GM18502 (cell line): Measurements from ENCODE around the gene SLC6A6.

Experiments
- ATAC-seq: cut with Tn5 transposase; IDR thresholded peaks from one replicate; pipeline ENCODE4 v1.9.1; 2021; ENCODE audit warnings: mild to moderate bottlenecking; ENCODE audit not compliant: unreplicated experiment, poor library complexity

SLC6A6 gene

DNA sequence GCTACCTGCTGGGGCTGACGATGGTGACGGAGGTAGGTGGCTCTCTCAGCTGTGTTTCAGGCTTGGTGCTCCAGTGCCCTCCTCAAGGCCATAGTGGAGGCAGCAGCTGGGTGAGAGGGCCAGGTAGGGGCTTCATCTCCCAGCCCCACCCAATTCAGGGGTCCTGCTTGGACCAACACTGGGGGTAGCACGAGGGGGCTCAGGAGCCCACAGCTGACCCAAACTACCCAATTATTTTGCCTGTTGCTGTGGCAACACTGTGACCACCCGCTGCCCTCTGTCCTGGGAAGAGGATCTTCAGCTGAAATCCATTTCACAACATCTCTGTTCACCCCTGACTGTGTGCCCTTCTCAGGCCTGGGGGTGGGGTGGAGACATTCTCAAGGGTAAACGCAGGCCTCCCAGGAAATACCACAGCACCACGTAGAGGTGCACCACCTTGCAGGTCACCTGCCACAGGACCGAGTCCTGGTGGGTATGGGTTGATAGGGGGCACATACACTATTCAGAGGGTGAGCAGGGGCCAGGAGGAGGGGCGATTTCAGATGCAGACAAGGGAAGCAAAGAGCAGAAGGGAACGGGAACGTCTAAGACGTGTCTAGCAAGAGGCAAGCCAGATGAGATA, 75.0 kb downstream of the SLC6A6 start:
- ATAC-seq = no peak

DNA sequence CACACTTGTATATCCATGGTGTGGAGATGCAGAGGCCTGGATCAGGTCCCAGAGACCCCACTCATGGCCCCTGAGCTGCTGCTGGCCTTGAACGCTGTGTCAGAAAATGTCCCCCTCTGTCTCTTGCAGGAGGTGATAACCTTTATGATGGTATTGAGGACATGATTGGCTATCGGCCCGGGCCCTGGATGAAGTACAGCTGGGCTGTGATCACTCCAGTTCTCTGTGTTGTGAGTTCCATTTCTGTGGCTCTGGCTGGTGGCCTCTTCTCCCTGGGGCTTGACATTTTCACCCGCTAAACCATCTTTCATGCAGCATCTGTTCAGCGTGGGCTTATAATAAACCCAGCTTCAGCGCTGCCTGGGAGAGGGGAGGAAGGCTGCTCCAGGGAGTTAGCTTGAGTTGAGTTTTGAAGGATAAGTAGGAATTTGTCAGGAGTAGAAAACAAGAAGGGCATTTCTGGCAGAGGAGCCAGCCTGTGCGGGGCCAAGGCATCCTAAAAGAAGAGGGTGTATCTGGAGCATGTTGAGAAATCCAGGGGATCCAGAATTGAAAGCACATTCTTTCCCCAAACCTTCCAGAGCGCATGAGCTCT, 76.6 kb downstream of the SLC6A6 start:
- ATAC-seq = no peak

GRCh38 chr3:14479591-14479990, 77.2 kb downstream of the SLC6A6 start:
- ATAC-seq = no peak

GRCh38 chr3:14480207-14481017, 78.0 kb downstream of the SLC6A6 start:
- no peak for ATAC-seq

GRCh38 chr3:14481018-14481645, 78.7 kb downstream of the SLC6A6 start:
- ATAC-seq = no peak

DNA sequence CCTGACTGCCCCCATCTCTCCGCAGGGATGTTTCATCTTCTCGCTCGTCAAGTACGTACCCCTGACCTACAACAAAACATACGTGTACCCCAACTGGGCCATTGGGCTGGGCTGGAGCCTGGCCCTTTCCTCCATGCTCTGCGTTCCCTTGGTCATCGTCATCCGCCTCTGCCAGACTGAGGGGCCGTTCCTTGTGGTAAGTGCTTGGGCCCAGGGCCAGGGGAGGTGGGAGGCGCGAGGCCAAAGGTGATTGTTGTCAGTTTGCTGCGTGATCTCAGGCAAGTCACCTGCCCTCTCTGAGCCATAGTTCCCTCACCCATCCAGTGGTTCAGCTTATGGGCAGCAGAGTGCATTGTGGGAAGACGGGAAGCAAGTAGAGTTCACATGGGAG, 79.2 kb downstream of the SLC6A6 start:
- no peak for ATAC-seq

- no peak for ATAC-seq
Observed at GRCh38 chr3:14482271-14482721, 79.9 kb downstream of the SLC6A6 start.

DNA sequence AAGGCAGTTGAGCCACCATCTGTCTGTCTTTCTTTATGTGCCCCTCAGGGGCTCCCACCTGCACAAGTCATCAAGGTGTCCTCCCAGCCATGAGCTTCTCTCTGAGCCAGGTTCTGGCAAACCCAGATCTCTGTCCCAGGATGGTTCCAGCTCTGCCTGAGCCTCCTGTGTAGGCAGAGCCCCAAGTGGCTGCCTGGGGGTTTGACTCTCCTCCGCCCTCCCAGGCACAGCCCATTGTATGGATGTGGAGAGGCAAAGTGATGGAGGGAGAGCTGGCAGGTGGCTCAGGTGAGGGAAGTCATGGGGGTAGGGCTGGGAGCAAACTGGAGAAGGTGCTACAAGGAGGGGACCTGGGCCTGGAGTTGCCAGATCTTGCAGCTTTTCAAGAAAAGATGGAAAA, 80.9 kb downstream of the SLC6A6 start:
- ATAC-seq = no peak

DNA sequence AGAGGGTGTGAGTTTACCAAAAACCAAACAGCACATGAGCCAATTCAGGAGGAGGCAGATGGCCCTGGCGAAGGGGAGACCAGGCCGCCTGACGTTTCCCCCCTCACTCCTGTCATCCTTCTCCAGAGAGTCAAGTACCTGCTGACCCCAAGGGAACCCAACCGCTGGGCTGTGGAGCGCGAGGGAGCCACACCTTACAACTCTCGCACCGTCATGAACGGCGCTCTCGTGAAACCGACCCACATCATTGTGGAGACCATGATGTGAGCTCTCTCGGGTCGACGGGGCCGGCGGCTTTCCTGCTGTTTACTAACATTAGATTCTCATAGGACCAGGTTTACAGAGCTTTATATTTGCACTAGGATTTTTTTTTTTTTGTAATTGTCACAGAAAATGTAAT, 82.3 kb downstream of the SLC6A6 start:
- no peak for ATAC-seq

GRCh38 chr3:14485981-14486380, 83.6 kb downstream of the SLC6A6 start:
- no peak for ATAC-seq

- no peak for ATAC-seq
Observed at GRCh38 chr3:14486460-14486859, 84.1 kb downstream of the SLC6A6 start.

DNA sequence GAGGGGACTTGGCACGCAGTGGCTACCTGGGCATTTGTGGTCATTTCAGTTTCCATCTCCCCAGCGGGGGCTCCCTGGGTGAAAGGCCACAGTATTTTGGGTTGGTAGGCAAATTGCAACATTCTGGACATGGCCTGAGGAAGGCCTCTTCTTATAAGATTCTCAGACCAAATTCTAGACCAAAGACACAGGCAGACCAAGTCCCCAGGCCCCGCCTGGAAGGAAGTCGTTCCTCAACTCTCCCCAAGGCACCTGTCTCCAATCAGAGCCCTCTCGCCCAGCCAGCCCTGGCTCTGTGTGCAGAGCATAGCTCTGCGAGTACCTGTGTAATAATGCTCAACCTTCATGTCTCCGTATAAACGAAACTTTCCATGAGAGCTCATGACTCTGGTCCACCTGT, 84.7 kb downstream of the SLC6A6 start:
- no peak for ATAC-seq

- no peak for ATAC-seq
Observed at GRCh38 chr3:14487821-14488220, 85.4 kb downstream of the SLC6A6 start.

GRCh38 chr3:14488286-14489041, 86.1 kb downstream of the SLC6A6 start:
- no peak for ATAC-seq

DNA sequence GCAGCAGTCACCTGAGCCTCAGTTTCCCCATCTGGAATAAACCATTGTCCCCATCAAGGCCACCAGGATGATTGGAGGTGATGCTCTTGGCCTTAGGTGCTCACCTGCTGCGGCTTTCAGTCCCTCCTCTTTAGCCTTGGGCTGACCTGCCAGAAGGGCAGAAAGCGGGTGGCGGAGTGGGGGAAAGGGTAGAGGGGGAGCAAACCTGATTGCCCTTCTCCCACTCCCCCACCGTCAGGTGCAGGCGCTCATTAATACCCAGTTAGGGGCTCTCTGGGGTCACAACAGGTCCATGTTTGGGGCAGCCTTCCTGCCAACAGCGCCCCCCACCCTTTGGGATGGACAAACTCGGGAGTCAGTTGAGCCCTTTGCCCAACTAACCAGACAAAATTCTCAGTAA, 87.2 kb downstream of the SLC6A6 start:
- no peak for ATAC-seq

- ATAC-seq = no peak
Observed at GRCh38 chr3:14490255-14490654, 87.8 kb downstream of the SLC6A6 start.

DNA sequence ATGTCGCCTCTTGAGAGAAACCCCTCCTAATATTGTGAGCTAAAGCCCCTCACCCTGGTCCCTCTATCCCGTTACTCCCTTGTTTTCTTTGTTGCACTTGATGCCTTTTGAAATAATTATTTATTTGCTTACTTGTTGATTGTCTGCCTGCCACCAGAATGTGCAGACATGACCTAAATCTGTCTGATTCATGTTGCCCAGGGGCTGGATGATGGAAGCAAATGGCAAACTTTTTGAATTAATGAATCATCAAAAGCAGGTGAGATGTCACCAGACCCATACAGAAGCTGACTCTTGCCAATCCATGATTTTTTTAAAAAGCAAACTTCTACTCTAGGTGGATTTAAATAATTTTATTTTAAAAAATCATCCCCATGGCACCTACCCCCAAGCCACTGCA, 88.4 kb downstream of the SLC6A6 start:
- ATAC-seq = no peak

- ATAC-seq = no peak
Observed at GRCh38 chr3:14491396-14492190, 89.2 kb downstream of the SLC6A6 start.
